ENCODE results near the gene ANKRD33B. TPM values are rescaled to one million over a fixed set of nuclear protein-coding genes. Genes with fewer than 3 reads are reported as not detected.

Gene ANKRD33B
- total RNA-seq, 1 donor: 2.6 TPM

- no peak overlapping the region for H3K4me3 ChIP-seq (ENCODE audit: low read depth, low read length)
- TF ChIP-seq CTCF (IDR thresholded peaks at IDR 0.05; ENCODE audit: insufficient read depth, low read depth, low read length): no peak
- no peak for DNase-seq (ENCODE audit: low read depth)
Observed at GRCh38 chr5:10585518-10585915, 21.6 kb downstream of the ANKRD33B start.

GRCh38 chr5:10586008-10586407 lies 22.1 kb downstream of the ANKRD33B start:
- DNase-seq (ENCODE audit: low read depth): no peak
- no peak overlapping the region for H3K4me3 ChIP-seq (ENCODE audit: low read depth, low read length)
- no peak for TF ChIP-seq CTCF (IDR thresholded peaks at IDR 0.05; ENCODE audit: insufficient read depth, low read depth, low read length)

GRCh38 chr5:10586555-10586954 lies 22.7 kb downstream of the ANKRD33B start:
- DNase-seq (ENCODE audit: low read depth): no peak
- TF ChIP-seq CTCF (IDR thresholded peaks at IDR 0.05; ENCODE audit: insufficient read depth, low read depth, low read length): no peak
- H3K4me3 ChIP-seq (ENCODE audit: low read depth, low read length): no peak overlapping the region

- H3K4me3 ChIP-seq (ENCODE audit: low read depth, low read length): no peak overlapping the region
- DNase-seq (ENCODE audit: low read depth): no peak
- TF ChIP-seq CTCF (IDR thresholded peaks at IDR 0.05; ENCODE audit: insufficient read depth, low read depth, low read length): no peak
Observed at GRCh38 chr5:10588109-10588775, 24.4 kb downstream of the ANKRD33B start.

GRCh38 chr5:10588779-10589447 lies 25.0 kb downstream of the ANKRD33B start:
- TF ChIP-seq CTCF (IDR thresholded peaks at IDR 0.05; ENCODE audit: insufficient read depth, low read depth, low read length): no peak
- DNase-seq (ENCODE audit: low read depth): no peak
- H3K4me3 ChIP-seq (ENCODE audit: low read depth, low read length): no peak overlapping the region

GRCh38 chr5:10590226-10590999 lies 26.5 kb downstream of the ANKRD33B start:
- no peak for TF ChIP-seq CTCF (IDR thresholded peaks at IDR 0.05; ENCODE audit: insufficient read depth, low read depth, low read length)
- DNase-seq (ENCODE audit: low read depth): peak; percentile 85
- H3K4me3 ChIP-seq (ENCODE audit: low read depth, low read length): no peak overlapping the region

All from fibroblast of villous mesenchyme (primary cell).